Cortex of kidney (tissue), 1 donor: ENCODE measurements around the gene SLC6A18.

Experiments
- DNase-seq: peaks from one replicate; lab custom pipeline; 2025; lab: John Stamatoyannopoulos, UW

Gene SLC6A18

GRCh38 chr5:1292139-1292538, 67.0 kb downstream of the SLC6A18 start:
- no peak for DNase-seq

GRCh38 chr5:1292846-1293415, 67.8 kb downstream of the SLC6A18 start:
- DNase-seq = no peak

DNA sequence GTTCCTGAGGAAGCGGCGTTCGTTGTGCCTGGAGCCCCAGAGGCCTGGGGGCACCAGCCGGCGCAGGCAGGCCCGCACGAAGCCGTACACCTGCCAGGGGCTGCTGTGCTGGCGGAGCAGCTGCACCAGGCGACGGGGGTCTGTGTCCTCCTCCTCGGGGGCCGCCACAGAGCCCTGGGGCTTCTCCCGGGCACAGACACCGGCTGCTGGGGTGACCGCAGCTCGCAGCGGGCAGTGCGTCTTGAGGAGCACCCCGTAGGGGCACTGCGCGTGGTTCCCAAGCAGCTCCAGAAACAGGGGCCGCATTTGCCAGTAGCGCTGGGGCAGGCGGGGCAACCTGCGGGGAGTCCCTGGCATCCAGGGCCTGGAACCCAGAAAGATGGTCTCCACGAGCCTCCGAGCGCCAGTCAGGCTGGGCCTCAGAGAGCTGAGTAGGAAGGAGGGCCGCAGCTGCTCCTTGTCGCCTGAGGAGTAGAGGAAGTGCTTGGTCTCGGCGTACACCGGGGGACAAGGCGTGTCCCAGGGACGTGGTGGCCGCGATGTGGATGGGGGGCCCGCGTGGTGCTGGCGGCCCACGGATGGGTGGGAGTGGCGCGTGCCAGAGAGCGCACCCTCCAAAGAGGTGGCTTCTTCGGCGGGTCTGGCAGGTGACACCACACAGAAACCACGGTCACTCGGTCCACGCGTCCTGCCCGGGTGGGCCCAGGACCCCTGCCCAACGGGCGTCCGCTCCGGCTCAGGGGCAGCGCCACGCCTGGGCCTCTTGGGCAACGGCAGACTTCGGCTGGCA, 68.4 kb downstream of the SLC6A18 start:
- no peak for DNase-seq

DNA sequence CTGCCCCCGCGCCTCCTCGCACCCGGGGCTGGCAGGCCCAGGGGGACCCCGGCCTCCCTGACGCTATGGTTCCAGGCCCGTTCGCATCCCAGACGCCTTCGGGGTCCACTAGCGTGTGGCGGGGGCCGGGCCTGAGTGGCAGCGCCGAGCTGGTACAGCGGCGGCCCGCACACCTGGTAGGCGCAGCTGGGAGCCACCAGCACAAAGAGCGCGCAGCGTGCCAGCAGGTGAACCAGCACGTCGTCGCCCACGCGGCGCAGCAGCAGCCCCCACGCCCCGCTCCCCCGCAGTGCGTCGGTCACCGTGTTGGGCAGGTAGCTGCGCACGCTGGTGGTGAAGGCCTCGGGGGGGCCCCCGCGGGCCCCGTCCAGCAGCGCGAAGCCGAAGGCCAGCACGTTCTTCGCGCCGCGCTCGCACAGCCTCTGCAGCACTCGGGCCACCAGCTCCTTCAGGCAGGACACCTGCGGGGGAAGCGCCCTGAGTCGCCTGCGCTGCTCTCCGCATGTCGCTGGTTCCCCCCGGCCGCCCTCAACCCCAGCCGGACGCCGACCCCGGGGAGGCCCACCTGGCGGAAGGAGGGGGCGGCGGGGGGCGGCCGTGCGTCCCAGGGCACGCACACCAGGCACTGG, 69.1 kb downstream of the SLC6A18 start:
- DNase-seq = no peak

DNA sequence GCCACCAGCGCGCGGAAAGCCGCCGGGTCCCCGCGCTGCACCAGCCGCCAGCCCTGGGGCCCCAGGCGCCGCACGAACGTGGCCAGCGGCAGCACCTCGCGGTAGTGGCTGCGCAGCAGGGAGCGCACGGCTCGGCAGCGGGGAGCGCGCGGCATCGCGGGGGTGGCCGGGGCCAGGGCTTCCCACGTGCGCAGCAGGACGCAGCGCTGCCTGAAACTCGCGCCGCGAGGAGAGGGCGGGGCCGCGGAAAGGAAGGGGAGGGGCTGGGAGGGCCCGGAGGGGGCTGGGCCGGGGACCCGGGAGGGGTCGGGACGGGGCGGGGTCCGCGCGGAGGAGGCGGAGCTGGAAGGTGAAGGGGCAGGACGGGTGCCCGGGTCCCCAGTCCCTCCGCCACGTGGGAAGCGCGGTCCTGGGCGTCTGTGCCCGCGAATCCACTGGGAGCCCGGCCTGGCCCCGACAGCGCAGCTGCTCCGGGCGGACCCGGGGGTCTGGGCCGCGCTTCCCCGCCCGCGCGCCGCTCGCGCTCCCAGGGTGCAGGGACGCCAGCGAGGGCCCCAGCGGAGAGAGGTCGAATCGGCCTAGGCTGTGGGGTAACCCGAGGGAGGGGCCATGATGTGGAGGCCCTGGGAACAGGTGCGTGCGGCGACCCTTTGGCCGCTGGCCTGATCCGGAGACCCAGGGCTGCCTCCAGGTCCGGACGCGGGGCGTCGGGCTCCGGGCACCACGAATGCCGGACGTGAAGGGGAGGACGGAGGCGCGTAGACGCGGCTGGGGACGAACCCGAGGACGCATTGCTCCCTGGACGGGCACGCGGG, 69.9 kb downstream of the SLC6A18 start, which contains the start of gene TERT:
TSS of gene TERT (minus strand) at position 234 of the 815 bp plus-strand sequence. CDS start at position 155, 79 bp downstream.
- no peak for DNase-seq

GRCh38 chr5:1295650-1296037, 70.5 kb downstream of the SLC6A18 start:
- DNase-seq = no peak
